ENCODE data around the gene GATC. TPM values are rescaled to one million over a fixed set of nuclear protein-coding genes. Genes with fewer than 3 reads are reported as not detected.

GATC gene, protein sequence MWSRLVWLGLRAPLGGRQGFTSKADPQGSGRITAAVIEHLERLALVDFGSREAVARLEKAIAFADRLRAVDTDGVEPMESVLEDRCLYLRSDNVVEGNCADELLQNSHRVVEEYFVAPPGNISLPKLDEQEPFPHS
- 21.4 to 28.1 TPM (median 24.7 TPM) in 5 replicates for total RNA-seq (2022; extraction: Qiagen RNA extraction; ENCODE audit: low read depth)

DNA sequence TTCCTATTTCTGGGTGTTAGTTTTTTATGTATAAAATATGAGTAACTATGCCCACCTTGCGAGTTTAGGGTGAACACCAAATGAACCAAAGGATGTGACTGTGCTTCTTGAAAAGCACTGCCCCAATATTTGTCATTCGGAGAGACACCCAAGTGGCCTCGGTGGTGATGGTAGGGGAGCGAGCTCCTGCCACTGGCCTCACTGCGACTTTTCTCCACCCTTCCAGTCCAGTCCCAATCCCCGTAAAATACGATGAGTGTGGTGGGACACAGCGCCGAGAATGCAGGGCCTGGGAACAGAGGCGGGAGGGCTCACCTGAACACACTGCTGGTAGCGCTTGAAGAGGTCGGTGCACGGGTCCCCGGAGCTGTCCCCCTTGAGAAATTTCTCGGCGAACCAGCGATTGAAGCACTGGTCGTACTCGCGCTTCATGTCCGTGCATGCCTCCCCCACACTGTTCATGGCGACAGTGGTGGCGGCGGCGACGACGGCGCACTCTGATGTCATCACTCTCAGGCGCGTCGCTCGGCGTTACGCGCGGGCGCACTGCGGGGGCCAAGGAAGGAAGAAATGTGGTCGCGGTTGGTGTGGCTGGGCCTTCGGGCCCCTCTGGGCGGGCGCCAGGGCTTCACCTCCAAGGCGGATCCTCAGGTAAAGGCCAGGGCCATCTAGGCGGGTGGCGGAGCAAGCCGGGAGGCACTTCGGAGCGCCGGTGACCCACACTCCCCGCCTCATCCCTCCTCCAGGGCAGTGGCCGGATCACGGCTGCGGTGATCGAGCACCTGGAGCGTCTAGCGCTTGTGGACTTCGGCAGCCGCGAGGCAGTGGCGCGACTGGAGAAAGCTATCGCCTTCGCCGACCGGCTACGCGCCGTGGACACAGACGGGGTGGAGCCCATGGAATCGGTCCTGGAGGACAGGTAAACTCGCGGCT, at the start of gene GATC, which contains the start of gene TRIAP1:
Gene GATC, plus strand, starts transcription at position 534 of the 933 bp plus-strand sequence. Its CDS starts 37 bp downstream, at position 571.
Gene TRIAP1, minus strand, starts transcription at position 474 of the 933 bp plus-strand sequence. Its CDS starts 12 bp downstream, at position 462.

DNA sequence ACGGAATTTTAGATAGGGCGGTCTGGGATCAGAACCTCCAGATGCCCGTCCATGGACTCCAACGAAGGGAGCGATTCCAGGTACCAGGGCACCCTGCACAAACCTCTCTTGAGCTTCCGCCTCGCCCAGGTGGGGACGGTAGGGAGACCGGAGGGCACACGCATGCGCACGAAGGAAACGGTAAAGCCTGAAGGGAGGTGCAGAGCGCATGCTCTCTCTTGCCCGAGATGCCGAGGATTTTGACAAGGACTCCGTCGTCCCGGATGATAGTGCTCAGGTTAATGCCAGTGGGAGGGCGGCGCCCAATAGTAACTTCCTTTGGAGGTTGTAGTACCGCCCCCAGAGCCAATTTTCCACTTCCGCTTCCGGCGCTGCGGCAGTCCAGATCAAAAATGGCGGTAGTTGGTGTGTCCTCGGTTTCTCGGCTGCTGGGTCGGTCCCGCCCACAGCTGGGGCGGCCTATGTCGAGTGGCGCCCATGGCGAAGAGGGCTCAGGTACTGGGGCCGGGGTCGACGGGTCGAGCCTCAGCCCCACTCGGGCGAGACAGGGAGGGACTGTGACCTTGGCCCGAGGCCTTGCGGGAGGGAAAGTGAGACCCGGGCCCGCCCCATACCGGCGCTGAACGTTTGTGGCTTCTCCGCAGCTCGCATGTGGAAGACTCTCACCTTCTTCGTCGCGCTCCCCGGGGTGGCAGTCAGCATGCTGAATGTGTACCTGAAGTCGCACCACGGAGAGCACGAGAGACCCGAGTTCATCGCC, 8.3 kb upstream of the GATC start, which contains the start of gene COX6A1:
Gene COX6A1, plus strand, starts transcription at position 379 of the 760 bp plus-strand sequence. Its CDS starts 14 bp downstream, at position 393.

DNA sequence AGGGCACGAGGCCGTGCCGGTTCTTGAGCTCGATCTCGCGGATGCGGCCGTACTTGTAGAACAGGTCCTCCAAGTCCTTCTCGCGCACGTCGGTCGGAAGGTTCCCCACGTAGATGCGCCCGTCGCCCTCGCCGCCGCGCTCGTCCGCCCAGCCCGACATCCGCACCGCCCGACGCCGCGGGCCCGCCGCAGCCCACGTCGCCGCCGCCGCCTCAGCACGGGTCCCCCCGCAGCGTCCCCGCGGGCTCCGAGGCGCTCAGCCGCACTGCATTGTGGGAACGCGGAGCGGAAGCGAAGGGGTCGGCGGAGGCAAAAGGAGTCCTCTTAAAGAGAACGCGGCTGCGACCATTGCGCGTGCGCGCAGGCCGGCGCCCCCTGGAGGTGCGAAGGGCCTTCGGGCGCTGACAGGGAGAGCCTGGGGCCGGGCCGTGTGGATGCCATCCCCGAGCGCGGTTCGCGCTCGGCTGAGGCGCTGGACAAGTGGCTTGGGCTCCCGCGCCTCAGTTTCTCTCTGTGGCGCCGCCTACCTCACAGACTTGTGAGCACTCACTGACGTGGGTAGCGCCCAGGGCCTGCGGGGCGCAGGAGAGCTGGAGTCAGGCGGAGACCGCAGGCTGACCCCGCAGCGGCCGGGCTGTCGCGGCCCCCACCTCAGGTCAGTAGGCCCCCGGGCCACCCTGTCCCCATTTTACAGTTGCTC, 23.4 kb downstream of the GATC start, which contains the start of gene SRSF9:
Gene SRSF9, minus strand, starts transcription at position 299 of the 700 bp plus-strand sequence. Its CDS starts 139 bp downstream, at position 160.

DNA sequence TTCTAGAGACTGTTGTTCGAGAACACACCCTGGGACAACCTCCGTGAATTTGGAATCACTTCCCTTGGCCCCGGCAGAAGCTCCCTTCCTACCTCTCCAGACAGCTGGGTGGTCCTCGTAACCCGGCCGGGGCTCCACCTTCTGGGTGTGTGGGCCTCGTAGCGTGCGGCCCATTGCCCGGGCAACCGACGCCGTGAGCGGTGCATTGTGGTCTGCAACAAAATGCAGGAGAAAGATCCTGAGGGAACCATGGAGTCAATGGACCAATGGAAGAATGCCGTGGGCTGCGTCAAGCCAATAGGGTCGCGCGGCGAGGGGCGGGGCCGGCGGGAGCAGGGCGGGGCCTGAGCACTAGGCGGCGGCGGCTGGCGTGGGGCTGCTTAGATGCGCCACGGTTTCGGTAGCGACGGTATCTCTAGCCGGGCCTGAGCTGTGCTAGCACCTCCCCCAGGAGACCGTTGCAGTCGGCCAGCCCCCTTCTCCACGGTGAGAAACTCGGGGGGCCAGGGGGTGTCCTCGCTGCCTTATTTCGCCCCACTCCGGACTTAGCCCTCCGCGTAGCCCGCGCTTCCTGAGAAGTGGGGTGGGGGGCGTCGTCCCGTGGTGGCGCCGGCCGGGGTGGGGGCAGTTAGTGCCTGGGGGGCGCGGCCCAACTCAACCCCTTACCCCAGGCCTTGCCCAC, 49.6 kb downstream of the GATC start, which contains the start of gene DYNLL1:
Gene DYNLL1, plus strand, starts transcription at position 383 of the 682 bp plus-strand sequence. CDS start 309 bp downstream, outside the sequence.

Other genes with a start within 250 kb of the GATC start
- gene RPLP0, start 245.3 kb upstream of the GATC start, total RNA-seq (2022; extraction: Qiagen RNA extraction; ENCODE audit: low read depth), result 3,316 to 3,538 TPM (median 3,483 TPM) in 5 replicates
- gene PXN, start 180.7 kb upstream of the GATC start, total RNA-seq (2022; extraction: Qiagen RNA extraction; ENCODE audit: low read depth), result 153 to 186 TPM (median 160 TPM) in 5 replicates
- 9.9 TPM in 1 of 5 replicates, not detected in the others for gene RNU4-2, start 154.5 kb upstream of the GATC start, total RNA-seq (2022; extraction: Qiagen RNA extraction; ENCODE audit: low read depth)
- gene RNU4-1, start 153.2 kb upstream of the GATC start, total RNA-seq (2022; extraction: Qiagen RNA extraction; ENCODE audit: low read depth), result not detected in 5 replicates
- 0.49 to 0.99 TPM (median 0.80 TPM) in 5 replicates for gene SIRT4, start 144.1 kb upstream of the GATC start, total RNA-seq (2022; extraction: Qiagen RNA extraction; ENCODE audit: low read depth)
- not detected in 5 replicates for gene PLA2G1B, start 118.7 kb upstream of the GATC start, total RNA-seq (2022; extraction: Qiagen RNA extraction; ENCODE audit: low read depth)
- gene MSI1, start 77.3 kb upstream of the GATC start, total RNA-seq (2022; extraction: Qiagen RNA extraction; ENCODE audit: low read depth), result 0.59 to 1.6 TPM (median 1.4 TPM) in 5 replicates
- gene COX6A1, start 8.3 kb upstream of the GATC start, total RNA-seq (2022; extraction: Qiagen RNA extraction; ENCODE audit: low read depth), result 693 to 941 TPM (median 821 TPM) in 5 replicates
- 68.9 to 80.8 TPM (median 75.7 TPM) in 5 replicates for gene TRIAP1, start 60 bp upstream of the GATC start, total RNA-seq (2022; extraction: Qiagen RNA extraction; ENCODE audit: low read depth)
- gene SRSF9, start 23.3 kb downstream of the GATC start, total RNA-seq (2022; extraction: Qiagen RNA extraction; ENCODE audit: low read depth), result 185 to 248 TPM (median 226 TPM) in 5 replicates
- 587 to 709 TPM (median 639 TPM) in 5 replicates for gene DYNLL1, start 49.7 kb downstream of the GATC start, total RNA-seq (2022; extraction: Qiagen RNA extraction; ENCODE audit: low read depth)
- 26.4 to 31.3 TPM (median 27.1 TPM) in 5 replicates for gene COQ5, start 82.7 kb downstream of the GATC start, total RNA-seq (2022; extraction: Qiagen RNA extraction; ENCODE audit: low read depth)
- 101 to 111 TPM (median 104 TPM) in 5 replicates for gene RNF10, start 87.9 kb downstream of the GATC start, total RNA-seq (2022; extraction: Qiagen RNA extraction; ENCODE audit: low read depth)
- 49.2 to 60.3 TPM (median 54.4 TPM) in 5 replicates for gene POP5, start 135.0 kb downstream of the GATC start, total RNA-seq (2022; extraction: Qiagen RNA extraction; ENCODE audit: low read depth)
- 0.15 to 0.23 TPM (median 0.21 TPM) in 3 of 5 replicates, not detected in the others for gene CABP1, start 194.2 kb downstream of the GATC start, total RNA-seq (2022; extraction: Qiagen RNA extraction; ENCODE audit: low read depth)
- 70.0 to 100 TPM (median 96.2 TPM) in 5 replicates for gene MLEC, start 240.7 kb downstream of the GATC start, total RNA-seq (2022; extraction: Qiagen RNA extraction; ENCODE audit: low read depth)